HepG2 (cell line): ENCODE data around the gene KHNYN. TPM values are rescaled to one million over a fixed set of nuclear protein-coding genes. Genes with fewer than 3 reads are reported as not detected.

Source experiments
- AHR ChIP-seq: IDR thresholded peaks from 2 replicates; pipeline ENCODE4 v1.6.1; 2018; ENCODE audit warnings: missing genetic modification reagents, missing compliant biosample characterization
- CHCHD3 ChIP-seq: sonication (generic); formaldehyde crosslinking; IDR thresholded peaks from 2 replicates; pipeline ENCODE4 v1.8.0; 2022; ENCODE audit warnings: mild to moderate bottlenecking, missing genetic modification reagents, moderate library complexity
- DR1 ChIP-seq: sonication (generic); formaldehyde crosslinking; IDR thresholded peaks from 2 replicates; pipeline ENCODE4 v1.8.0; 2021; ENCODE audit warnings: mild to moderate bottlenecking, missing genetic modification reagents, inconsistent platforms
- GFI1 ChIP-seq: sonication (generic); formaldehyde crosslinking; IDR thresholded peaks from 2 replicates; pipeline ENCODE4 v1.5.0; 2020; ENCODE audit warnings: missing genetic modification reagents, mild to moderate bottlenecking, borderline replicate concordance
- HDAC6 ChIP-seq: fragments of 200-600 bp; sonication (generic); IDR thresholded peaks from 2 replicates; pipeline ENCODE4 v1.7.0; 2017; ENCODE audit warnings: mild to moderate bottlenecking, antibody characterized with exemption, low read length, low read depth
- IKZF4 ChIP-seq: sonication (generic); formaldehyde crosslinking; IDR thresholded peaks from 2 replicates; pipeline ENCODE4 v1.5.1; 2020; ENCODE audit warnings: borderline replicate concordance, mild to moderate bottlenecking, low read depth, missing genetic modification reagents; ENCODE audit errors: not compliant biosample characterization
- MAFK ChIP-seq, 2 experiments: IDR thresholded peaks in 1 of 2; conservative IDR thresholded peaks in 1 of 2; 2 replicates each; pipeline ENCODE4 v1.6.1; 2011; ENCODE audit warnings: improper control_type of control experiment in 2 of 2, low read length in 2 of 2
- MIXL1 ChIP-seq: IDR thresholded peaks from 2 replicates; pipeline ENCODE4 v1.6.1; 2016
- NFE2L1 ChIP-seq: sonication (generic); formaldehyde crosslinking; IDR thresholded peaks from 2 replicates; pipeline ENCODE4 v1.4.0; 2020; ENCODE audit warnings: missing genetic modification reagents, mild to moderate bottlenecking, borderline replicate concordance
- NFIB ChIP-seq: sonication (generic); formaldehyde crosslinking; IDR thresholded peaks from 2 replicates; pipeline ENCODE4 v1.9.0; 2021; ENCODE audit warnings: missing genetic modification reagents, mild to moderate bottlenecking, borderline replicate concordance
- PCBP1 ChIP-seq: fragments of 200-400 bp; formaldehyde crosslinking; IDR thresholded peaks from 2 replicates; pipeline ENCODE4 v1.6.1; 2017; ENCODE audit warnings: mild to moderate bottlenecking, low read depth, low read length, borderline replicate concordance
- RXRB ChIP-seq: IDR thresholded peaks from 2 replicates; pipeline ENCODE4 v1.6.1; 2016; ENCODE audit warnings: borderline replicate concordance, missing genetic modification reagents, missing compliant biosample characterization
- SMAD1 ChIP-seq: sonication (generic); formaldehyde crosslinking; IDR thresholded peaks from 2 replicates; pipeline ENCODE4 v1.4.0; 2020; ENCODE audit warnings: missing genetic modification reagents, low read depth, mild to moderate bottlenecking, borderline replicate concordance
- ZBTB7A ChIP-seq: sonication (generic); formaldehyde crosslinking; IDR thresholded peaks from 2 replicates; pipeline ENCODE4 v1.8.0; 2022; ENCODE audit warnings: mild to moderate bottlenecking, missing genetic modification reagents
- ZNF232 ChIP-seq: sonication (generic); formaldehyde crosslinking; IDR thresholded peaks from 2 replicates; pipeline ENCODE4 v1.4.0; 2020; ENCODE audit warnings: missing genetic modification reagents, borderline replicate concordance
- ZNF256 ChIP-seq: sonication (generic); formaldehyde crosslinking; conservative IDR thresholded peaks from 2 replicates; pipeline ENCODE4 v1.4.0; 2020; ENCODE audit warnings: missing genetic modification reagents
- ZNF333 ChIP-seq: sonication (generic); formaldehyde crosslinking; IDR thresholded peaks from 2 replicates; pipeline ENCODE4 v1.4.0; 2020; ENCODE audit warnings: mild to moderate bottlenecking, missing genetic modification reagents, borderline replicate concordance
- ZNF430 ChIP-seq: sonication (generic); formaldehyde crosslinking; IDR thresholded peaks from 2 replicates; pipeline ENCODE4 v1.9.0; 2021; ENCODE audit warnings: mild to moderate bottlenecking, missing genetic modification reagents
- ZNF496 ChIP-seq: sonication (generic); formaldehyde crosslinking; IDR thresholded peaks from 2 replicates; pipeline ENCODE4 v1.8.1; 2023; ENCODE audit warnings: mild to moderate bottlenecking, moderate library complexity, missing genetic modification reagents; ENCODE audit not compliant: insufficient replicate concordance
- ZNF619 ChIP-seq: sonication (generic); formaldehyde crosslinking; IDR thresholded peaks from 2 replicates; pipeline ENCODE4 v1.4.0; 2020; ENCODE audit warnings: mild to moderate bottlenecking, missing genetic modification reagents
- ZNF724P ChIP-seq: sonication (generic); formaldehyde crosslinking; IDR thresholded peaks from 2 replicates; pipeline ENCODE4 v1.8.0; 2022; ENCODE audit warnings: missing genetic modification reagents, borderline replicate concordance
- ZNF749 ChIP-seq: sonication (generic); formaldehyde crosslinking; IDR thresholded peaks from 2 replicates; pipeline ENCODE4 v1.8.0; 2022; ENCODE audit warnings: mild to moderate bottlenecking, missing genetic modification reagents, moderate library complexity, borderline replicate concordance
- ZNF780A ChIP-seq: sonication (generic); formaldehyde crosslinking; IDR thresholded peaks from 2 replicates; pipeline ENCODE4 v1.8.0; 2022; ENCODE audit warnings: mild to moderate bottlenecking, missing genetic modification reagents, moderate library complexity
- polyA plus RNA-seq, 8 experiments: library from polyadenylated mRNA; depleted of rRNA in 3 of 8; stranded (reverse) in 7 of 8; unstranded in 1 of 8; fragments of >200 nt; fragmentation: Illumina TruSeq in 4 of 8; extraction: Trizol in 4 of 8; gene quantifications; 2 replicates each; pipeline versions ENCODE4 v1.2.1 to v1.2.3, GENCODE V29; 2011 to 2016; ENCODE audit warnings: low read depth in 4 of 8, missing spikeins in 1 of 8, mixed read lengths in 1 of 8; ENCODE audit not compliant: insufficient read depth in 1 of 8
- total RNA-seq, 5 experiments: library from RNA; depleted of rRNA; stranded (reverse); fragments of >200 nt; fragmentation: Illumina TruSeq; extraction: Trizol; gene quantifications; 2 replicates each; pipeline ENCODE4 v1.2.3, GENCODE V29; 2016; ENCODE audit warnings: low read depth in 1 of 5
- TF ChIP-seq, protein P1 (sequence below): sonication (generic); formaldehyde crosslinking; IDR thresholded peaks from 2 replicates; pipeline ENCODE4 v1.4.0; 2020; ENCODE audit warnings: missing genetic modification reagents
- TF ChIP-seq, protein P2 (sequence below): sonication (generic); formaldehyde crosslinking; IDR thresholded peaks from 2 replicates; pipeline ENCODE4 v1.5.0; 2020; ENCODE audit warnings: missing genetic modification reagents
- TF ChIP-seq, protein P3 (sequence below): sonication (generic); formaldehyde crosslinking; IDR thresholded peaks from 2 replicates; pipeline ENCODE4 v1.5.1; 2020; ENCODE audit warnings: missing genetic modification reagents, mild to moderate bottlenecking, borderline replicate concordance

KHNYN gene
- total and polyA plus RNA-seq, 2 of the 13 experiments (the other 11 are each of a cell fraction or from before 2014, with no cell fraction given): 52.8 to 75.7 TPM

DNA sequence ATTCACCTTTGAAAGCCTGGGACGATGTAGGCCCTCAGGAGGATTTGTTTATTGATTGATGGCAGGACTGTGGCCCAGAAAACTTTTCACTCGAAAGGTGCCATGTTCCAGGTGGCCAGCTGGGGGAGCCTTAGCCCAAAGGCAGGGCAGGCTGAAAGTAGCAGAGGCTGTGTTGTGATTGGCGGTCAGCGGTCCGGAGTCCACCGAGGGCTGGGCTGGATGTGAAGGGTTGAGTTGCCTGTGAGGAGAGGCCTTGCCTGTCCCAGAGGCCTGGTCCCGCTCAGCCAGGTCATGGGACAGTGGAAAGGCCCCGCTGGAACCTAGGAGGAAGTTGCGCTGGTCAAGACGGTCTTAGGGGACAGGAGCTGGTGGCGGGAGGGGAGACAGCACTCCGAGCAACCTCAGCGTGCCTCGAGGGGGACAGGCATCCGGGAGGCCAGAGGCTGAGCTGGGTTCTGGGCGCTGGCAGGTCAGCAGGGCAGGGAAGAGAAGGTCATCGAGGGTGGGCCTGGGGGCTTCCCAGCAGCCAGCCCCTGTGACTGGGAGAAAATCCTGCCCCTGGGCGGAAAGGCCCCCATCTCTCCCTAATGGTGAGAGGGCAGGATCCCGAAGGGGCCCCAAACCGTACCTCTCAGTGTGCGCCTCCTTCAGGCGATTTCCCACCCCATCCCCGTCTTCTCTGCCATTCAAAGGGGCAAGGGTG is 52.0 kb downstream of the KHNYN start (continued):
- TF ChIP-seq ZNF430 (CRISPR knock-in tag): no peak
- TF ChIP-seq GFI1 (CRISPR knock-in tag): peak; percentile 97
- TF ChIP-seq ZNF780A (CRISPR knock-in tag): no peak
- TF ChIP-seq MAFK (conservative IDR thresholded peaks at IDR 0.05 in 1 of 2, IDR thresholded peaks at IDR 0.05 in 1 of 2; ENCODE audit: low read length in 2 of 2): no peak; a peak in 1 of 4 replicates
- TF ChIP-seq, protein P1, sequence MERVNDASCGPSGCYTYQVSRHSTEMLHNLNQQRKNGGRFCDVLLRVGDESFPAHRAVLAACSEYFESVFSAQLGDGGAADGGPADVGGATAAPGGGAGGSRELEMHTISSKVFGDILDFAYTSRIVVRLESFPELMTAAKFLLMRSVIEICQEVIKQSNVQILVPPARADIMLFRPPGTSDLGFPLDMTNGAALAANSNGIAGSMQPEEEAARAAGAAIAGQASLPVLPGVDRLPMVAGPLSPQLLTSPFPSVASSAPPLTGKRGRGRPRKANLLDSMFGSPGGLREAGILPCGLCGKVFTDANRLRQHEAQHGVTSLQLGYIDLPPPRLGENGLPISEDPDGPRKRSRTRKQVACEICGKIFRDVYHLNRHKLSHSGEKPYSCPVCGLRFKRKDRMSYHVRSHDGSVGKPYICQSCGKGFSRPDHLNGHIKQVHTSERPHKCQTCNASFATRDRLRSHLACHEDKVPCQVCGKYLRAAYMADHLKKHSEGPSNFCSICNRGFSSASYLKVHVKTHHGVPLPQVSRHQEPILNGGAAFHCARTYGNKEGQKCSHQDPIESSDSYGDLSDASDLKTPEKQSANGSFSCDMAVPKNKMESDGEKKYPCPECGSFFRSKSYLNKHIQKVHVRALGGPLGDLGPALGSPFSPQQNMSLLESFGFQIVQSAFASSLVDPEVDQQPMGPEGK (CRISPR knock-in tag): peak; percentile 64; the same call in 1 of the 2 replicates
- TF ChIP-seq PCBP1: 0 out of 2 replicates have a peak, but pooled peaks have one; percentile 70
- peak; percentile 95 for TF ChIP-seq SMAD1 (CRISPR knock-in tag)
- peak; percentile 64; the same call in 1 of the 2 replicates for TF ChIP-seq ZNF256 (CRISPR knock-in tag)
- no peak for TF ChIP-seq ZNF496 (CRISPR knock-in tag)
- peak; percentile 71 for TF ChIP-seq RXRB (CRISPR knock-in tag)
- TF ChIP-seq MIXL1 (CRISPR knock-in tag): peak; percentile 90
- peak; percentile 87; the same call in 1 of the 2 replicates for TF ChIP-seq ZNF232 (CRISPR knock-in tag)
- TF ChIP-seq HDAC6: no peak
- TF ChIP-seq AHR (CRISPR knock-in tag): peak; percentile 86; the same call in 1 of the 2 replicates
- TF ChIP-seq NFIB (CRISPR knock-in tag): no peak
- no peak for TF ChIP-seq ZNF749
- TF ChIP-seq NFE2L1 (CRISPR knock-in tag): peak; percentile 65; the same call in 1 of the 2 replicates
- TF ChIP-seq, protein P2, sequence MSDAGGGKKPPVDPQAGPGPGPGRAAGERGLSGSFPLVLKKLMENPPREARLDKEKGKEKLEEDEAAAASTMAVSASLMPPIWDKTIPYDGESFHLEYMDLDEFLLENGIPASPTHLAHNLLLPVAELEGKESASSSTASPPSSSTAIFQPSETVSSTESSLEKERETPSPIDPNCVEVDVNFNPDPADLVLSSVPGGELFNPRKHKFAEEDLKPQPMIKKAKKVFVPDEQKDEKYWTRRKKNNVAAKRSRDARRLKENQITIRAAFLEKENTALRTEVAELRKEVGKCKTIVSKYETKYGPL: no peak
- 0 out of 2 replicates have a peak, but pooled peaks have one; percentile 43 for TF ChIP-seq ZBTB7A (CRISPR knock-in tag)
- 0 out of 2 replicates have a peak, but pooled peaks have one; percentile 62 for TF ChIP-seq ZNF333 (CRISPR knock-in tag)
- peak; percentile 98 for TF ChIP-seq ZNF619 (CRISPR knock-in tag)
- TF ChIP-seq ZNF724P: peak; percentile 91; the same call in 1 of the 2 replicates
- peak; percentile 90; the same call in 1 of the 2 replicates for TF ChIP-seq CHCHD3 (CRISPR knock-in tag)
- TF ChIP-seq, protein P3, sequence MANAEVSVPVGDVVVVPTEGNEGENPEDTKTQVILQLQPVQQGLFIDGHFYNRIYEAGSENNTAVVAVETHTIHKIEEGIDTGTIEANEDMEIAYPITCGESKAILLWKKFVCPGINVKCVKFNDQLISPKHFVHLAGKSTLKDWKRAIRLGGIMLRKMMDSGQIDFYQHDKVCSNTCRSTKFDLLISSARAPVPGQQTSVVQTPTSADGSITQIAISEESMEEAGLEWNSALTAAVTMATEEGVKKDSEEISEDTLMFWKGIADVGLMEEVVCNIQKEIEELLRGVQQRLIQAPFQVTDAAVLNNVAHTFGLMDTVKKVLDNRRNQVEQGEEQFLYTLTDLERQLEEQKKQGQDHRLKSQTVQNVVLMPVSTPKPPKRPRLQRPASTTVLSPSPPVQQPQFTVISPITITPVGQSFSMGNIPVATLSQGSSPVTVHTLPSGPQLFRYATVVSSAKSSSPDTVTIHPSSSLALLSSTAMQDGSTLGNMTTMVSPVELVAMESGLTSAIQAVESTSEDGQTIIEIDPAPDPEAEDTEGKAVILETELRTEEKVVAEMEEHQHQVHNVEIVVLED (CRISPR knock-in tag): peak; percentile 57
- TF ChIP-seq IKZF4 (CRISPR knock-in tag): peak; percentile 90
- peak; percentile 82; the same call in 1 of the 2 replicates for TF ChIP-seq DR1 (CRISPR knock-in tag)
